Activated T-helper 1 cell treated with anti-CD3 and anti-CD28 coated beads, Interleukin-2, amount 50 U/mL, for 16 hours (primary cell): Measurements from ENCODE around the gene GON7.
A peak's percentile ranks its signal among the peaks of the same experiment; 100 is the strongest.
"Not testable (repeated sequence)": the region's sequence is repeated elsewhere in the genome, so short reads cannot be mapped to it uniquely, and the experiment has no call there.

Source experiments
- DNase-seq, 2 donors: peaks; one replicate each; pipeline ENCODE4 v3.0.0-alpha.2; 2020; ENCODE audit warnings: low read depth in 1 of 2, low spot score in 1 of 2

Gene GON7

GRCh38 chr14:93200553-93200952 lies 6.3 kb downstream of the GON7 start:
- DNase-seq, result no peak

DNA sequence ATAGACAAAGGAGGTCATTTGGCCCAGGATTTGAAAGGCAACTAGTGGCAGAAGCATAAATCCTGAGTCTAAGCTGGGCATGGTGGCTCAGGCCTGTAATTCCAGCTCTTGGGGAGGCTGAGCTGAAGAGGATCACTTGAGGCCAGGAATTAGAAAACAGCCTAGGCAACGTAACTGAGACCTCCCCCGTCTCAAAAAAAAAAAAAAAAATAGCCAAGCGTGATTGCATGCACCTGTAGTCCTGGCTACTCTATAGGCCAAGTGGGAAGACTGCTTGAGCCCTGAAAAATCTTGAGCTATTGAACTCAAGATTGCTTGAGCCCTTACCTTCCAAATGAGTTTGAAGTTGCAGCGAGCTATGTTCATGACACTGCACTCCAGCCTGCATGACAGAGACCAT lies 7.8 kb downstream of the GON7 start:
- no peak for DNase-seq

- no peak for DNase-seq
These were observed 11.4 kb downstream of the GON7 start for GRCh38 chr14:93195316-93195999.

DNA sequence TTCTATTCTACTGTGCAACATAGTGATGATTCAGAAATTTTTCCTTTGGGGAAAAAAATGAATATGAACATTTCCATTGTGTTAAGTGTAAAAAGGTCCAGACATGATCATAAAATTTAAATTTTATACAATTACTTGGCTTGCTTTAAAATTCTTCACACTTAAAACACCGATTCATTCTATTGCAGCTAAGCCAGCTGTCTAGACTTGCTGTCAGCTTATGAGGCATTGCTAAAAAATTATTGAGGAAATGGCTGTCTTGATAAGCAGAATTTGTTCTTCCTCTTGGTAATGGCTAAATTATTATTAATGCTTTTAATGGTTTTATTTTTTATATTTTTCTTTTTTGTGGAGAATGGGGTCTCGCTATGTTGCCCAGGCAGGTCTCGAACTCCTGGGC lies 19.9 kb downstream of the GON7 start:
- no peak for DNase-seq

DNA sequence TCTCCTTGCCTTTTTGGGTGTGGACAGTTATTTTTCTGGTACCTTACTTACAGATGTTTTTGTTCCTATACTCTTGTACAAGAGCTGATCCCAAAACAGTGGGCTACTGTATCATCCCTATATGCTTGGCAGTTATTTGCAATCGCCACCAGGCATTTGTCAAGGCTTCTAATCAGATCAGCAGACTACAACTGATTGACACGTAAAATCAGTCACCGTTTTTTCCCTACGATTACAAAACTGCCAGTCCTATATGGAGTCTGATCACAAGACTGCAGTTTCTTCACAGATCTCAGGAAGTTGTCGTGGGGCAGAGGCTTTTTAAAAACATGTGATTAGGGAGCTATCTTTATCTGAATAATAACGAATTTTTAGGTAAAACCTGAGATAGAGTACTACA lies 20.4 kb downstream of the GON7 start:
- no peak for DNase-seq

DNA sequence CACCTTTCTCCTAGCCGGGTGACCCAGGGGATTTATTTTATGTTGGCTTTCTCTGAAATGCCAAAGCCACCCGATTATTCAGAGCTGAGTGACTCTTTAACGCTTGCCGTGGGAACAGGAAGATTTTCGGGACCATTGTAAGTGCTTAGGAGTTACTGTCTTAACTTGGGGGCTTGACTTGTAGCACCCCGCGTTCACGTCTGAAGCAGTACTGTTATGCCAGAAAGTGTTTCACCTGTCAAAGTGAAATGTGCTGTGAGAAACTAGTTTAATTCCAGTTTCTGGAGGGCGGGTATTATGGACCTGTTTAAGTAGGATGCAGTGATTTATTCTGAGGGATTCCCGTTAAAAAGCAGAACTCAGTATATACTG lies 21.5 kb downstream of the GON7 start:
- DNase-seq, result no peak

DNA sequence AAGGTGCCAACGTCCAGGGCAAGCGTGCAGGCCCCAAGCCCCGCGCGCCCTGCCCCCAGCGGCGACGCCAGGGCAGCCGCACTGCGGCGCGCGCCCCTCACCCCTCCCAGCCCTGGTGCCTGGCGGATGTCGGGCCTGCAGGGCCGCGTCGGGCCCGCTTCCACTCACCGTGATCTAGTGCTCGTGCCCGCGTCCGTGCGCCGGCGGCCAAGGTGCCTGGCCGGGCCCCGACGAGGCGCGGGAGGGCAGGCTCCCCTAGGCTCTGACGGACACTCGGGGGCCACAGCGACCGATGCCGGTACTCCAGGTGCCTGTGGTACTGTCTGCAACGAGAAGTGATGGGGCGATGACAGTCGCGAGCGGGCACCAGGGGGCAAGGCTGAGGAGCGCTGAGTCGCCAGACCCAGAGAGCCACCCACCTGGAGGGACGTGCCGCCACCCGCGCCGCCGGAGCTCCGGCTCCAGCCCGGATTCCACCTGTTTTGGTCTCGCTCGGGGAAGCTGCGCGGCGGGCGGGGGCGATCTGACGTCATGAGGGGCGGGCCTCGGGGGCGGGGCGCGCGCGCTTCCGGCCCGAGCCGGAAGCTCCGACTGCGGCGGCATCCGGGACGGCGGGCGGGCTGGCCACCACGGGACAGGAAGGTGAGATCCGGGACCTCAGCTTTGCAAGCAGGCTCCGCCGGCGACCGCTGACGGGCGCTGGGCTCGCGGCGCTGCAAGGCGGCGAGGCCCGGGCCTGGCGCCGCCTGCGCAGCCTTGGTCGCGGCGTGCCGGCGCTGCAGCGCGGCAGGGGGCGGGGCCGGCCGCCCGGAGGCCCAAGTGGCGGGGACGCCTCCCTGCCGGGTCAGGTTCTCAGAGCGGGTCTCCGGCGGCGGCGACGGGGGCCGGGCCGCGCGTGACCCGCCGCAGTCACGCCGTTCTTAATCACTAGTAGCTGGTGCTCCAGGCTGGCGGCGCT lies 22.2 kb downstream of the GON7 start, which contains the start of the genes LYSET and MOAP1:
LYSET (plus strand) TSS at position 927 of the 958 bp plus-strand sequence. CDS start 89 bp downstream, outside the sequence.
MOAP1 (minus strand) TSS at position 507 of the 958 bp plus-strand sequence. CDS start 655 bp downstream, outside the sequence.
- DNase-seq, result peak; percentile 84 to 86

DNA sequence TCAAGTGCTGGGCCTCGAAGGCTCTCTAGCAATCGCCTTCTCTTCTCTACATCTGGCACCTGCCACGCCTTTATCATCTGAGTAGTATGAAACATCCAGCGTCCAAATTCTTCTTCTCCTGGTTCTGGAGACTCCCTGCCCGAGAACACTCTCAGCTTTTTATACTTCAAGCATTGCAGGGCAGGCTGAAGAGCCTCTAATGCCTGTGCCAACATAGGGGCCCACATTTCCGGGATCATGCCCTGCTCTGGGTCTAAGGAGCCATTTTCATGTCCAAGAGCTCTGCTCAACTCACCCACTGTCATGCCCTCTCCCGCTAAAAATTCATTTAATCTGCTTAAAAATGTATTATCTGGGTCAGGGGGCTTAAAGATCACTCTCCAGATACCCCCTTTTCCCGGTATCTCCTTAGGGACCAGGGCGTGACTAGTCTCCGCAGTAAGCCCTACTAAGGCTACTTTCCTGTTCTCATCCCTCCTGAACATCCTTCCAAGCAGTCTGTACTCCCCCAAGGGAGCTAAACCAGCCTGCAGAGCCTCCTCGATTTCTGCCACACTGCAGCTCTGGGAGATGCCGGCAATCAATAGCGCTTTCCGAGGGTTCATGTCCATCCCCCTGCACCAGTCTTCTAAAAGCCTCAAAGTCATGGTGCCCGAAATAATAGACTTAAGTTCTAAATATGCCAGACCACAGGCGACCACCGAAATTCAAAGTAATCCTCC lies 23.1 kb downstream of the GON7 start:
- no peak for DNase-seq

- DNase-seq, result no peak
These were observed 31.4 kb downstream of the GON7 start for GRCh38 chr14:93175492-93175891.

DNA sequence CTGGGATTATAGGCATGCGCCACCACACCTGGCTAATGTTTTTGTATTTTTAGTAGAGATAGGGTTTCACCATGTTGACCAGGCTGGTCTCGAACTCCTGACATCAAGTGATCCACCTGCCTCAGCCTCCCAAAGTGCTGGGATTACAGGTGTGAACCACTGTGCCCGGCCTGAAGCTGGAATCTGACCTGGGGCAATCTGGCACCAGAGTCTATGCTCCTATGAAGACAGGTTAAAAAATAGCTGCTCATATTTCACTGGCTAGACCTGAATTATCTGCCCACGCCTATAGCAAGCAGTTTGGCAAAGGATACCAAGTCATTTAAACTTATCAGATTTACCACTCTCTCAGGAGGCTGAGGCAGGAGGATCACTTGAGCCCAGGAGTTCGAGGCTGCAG lies 32.1 kb downstream of the GON7 start:
- DNase-seq, result not testable (repeated sequence)

DNA sequence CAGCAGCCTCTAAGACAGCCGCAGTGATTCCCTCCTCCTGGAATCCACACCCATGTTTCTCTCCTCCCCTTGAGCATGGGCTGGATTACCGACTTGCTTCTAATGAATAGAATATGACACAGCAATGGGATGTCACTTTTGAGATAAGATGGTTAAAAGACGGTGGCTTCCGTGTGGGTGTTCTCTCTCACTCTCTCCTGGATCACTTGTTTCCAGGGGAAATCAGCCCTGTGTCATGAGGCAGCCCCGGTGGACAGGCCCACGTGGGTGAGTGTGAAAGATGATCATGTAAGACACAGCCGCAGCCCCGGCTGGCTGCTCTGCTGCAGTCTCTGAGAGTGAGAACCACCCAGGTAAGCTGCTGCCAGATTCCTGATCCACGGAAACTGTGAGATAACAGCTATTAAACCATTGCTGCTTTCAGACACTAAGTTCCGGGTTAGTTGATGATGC lies 32.9 kb downstream of the GON7 start:
- no peak for DNase-seq

- DNase-seq, result no peak
These were observed 35.5 kb downstream of the GON7 start for GRCh38 chr14:93171376-93171775.

DNA sequence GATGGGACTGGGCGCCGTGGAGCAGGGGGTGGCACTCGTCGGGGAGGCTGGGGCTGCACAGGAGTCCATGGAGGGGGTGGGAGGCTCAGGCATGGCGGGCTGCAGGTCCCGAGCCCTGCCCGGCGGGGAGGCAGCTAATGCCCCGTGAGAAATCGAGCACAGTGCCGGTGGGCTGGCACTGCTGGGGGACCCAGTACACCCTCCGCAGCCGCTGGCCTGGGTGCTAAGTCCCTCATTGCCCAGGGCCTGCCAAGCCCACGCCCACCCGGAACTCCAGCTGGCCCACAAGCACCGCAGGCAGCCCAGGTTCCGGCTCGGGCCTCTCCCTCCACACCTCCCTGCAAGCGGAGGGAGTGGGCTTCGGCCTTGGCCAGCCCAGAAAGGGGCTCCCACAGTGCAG lies 36.7 kb downstream of the GON7 start:
- DNase-seq, result not testable (repeated sequence)

- not testable (repeated sequence) for DNase-seq
These were observed 37.2 kb downstream of the GON7 start for GRCh38 chr14:93169619-93170018.

GRCh38 chr14:93168610-93169009 lies 38.3 kb downstream of the GON7 start:
- DNase-seq, result not testable (repeated sequence)

GRCh38 chr14:93165271-93166265 lies 41.3 kb downstream of the GON7 start:
- DNase-seq, result not testable (repeated sequence)

DNA sequence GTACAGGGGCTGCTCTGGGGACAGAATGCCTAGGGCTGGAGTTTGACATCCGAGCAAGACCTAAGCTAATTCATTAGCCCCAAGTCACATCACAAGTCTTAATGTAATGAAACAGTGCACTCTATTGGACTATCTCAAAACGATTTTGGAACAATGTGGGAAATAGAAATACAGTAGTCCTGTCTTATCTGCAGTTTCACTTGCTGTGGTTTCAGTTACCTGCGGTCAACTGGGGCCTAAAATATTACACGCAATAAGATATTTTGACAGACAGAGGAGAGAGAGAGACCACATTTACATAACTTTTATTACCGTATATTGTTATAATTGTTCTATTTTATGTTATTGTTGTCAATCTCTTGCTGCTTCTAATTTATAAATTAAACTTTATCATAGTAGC lies 43.3 kb downstream of the GON7 start:
- DNase-seq, result no peak

- DNase-seq, result no peak
These were observed 45.4 kb downstream of the GON7 start for GRCh38 chr14:93161411-93161940.

GRCh38 chr14:93160353-93160801 lies 46.5 kb downstream of the GON7 start:
- no peak for DNase-seq
